SK-N-SH treated with all-trans-retinoic acid at 6 μM for 48 hours (cell line): ENCODE measurements around the gene LMO4.

Experiments
- ATAC-seq: fragments of 200-7000 bp; cut with Tn5 transposase; 3 replicates; pipeline ENCODE4 v1.9.1; 2020; ENCODE audit warnings: mild to moderate bottlenecking, moderate library complexity
- ARNTL ChIP-seq: fragments of 450-650 bp; formaldehyde crosslinking; IDR thresholded peaks from 2 replicates; pipeline ENCODE4 v1.5.0; 2020; ENCODE audit warnings: low read depth, mild to moderate bottlenecking, moderate library complexity, borderline replicate concordance
- BACH2 ChIP-seq: fragments of 250-450 bp; sonication (Bioruptor Pico); IDR thresholded peaks from 2 replicates; pipeline ENCODE4 v1.9.0; 2021; ENCODE audit warnings: mild to moderate bottlenecking, borderline replicate concordance
- CSRNP3 ChIP-seq: fragments of 250-450 bp; sonication (Bioruptor Pico); IDR thresholded peaks from 2 replicates; pipeline ENCODE4 v1.5.1; 2021; ENCODE audit warnings: mild to moderate bottlenecking, moderate library complexity
- ESRRG ChIP-seq: fragments of 250-450 bp; sonication (Bioruptor Pico); IDR thresholded peaks from 2 replicates; pipeline ENCODE4 v1.6.1; 2021; ENCODE audit warnings: mild to moderate bottlenecking
- ISL1 ChIP-seq: fragments of 250-450 bp; sonication (Bioruptor Pico); IDR thresholded peaks from 2 replicates; pipeline ENCODE4 v2.1.2; 2022; ENCODE audit warnings: mild to moderate bottlenecking, moderate library complexity
- OSR1 ChIP-seq: fragments of 250-450 bp; sonication (Bioruptor Pico); IDR thresholded peaks from 2 replicates; pipeline ENCODE4 v1.8.0; 2022; ENCODE audit warnings: moderate library complexity, mild to moderate bottlenecking, inconsistent platforms
- PATZ1 ChIP-seq: fragments of 250-450 bp; sonication (Bioruptor Pico); IDR thresholded peaks from 2 replicates; pipeline ENCODE4 v1.8.0; 2020; ENCODE audit warnings: mild to moderate bottlenecking, moderate library complexity, borderline replicate concordance
- POU6F1 ChIP-seq: fragments of 250-450 bp; sonication (Bioruptor Pico); IDR thresholded peaks from 2 replicates; pipeline ENCODE4 v1.8.0; 2021; ENCODE audit warnings: low read depth, mild to moderate bottlenecking, moderate library complexity, borderline replicate concordance
- RARB ChIP-seq: fragments of 250-450 bp; sonication (Bioruptor Pico); IDR thresholded peaks from 2 replicates; pipeline ENCODE4 v1.8.0; 2021; ENCODE audit warnings: mild to moderate bottlenecking, moderate library complexity
- SNAI2 ChIP-seq: fragments of 250-450 bp; sonication (Bioruptor Pico); IDR thresholded peaks from 2 replicates; pipeline ENCODE4 v1.5.0; 2020; ENCODE audit warnings: mild to moderate bottlenecking, moderate library complexity
- TCF4 ChIP-seq: fragments of 250-450 bp; sonication (Bioruptor Pico); IDR thresholded peaks from 2 replicates; pipeline ENCODE4 v1.8.0; 2021; ENCODE audit warnings: mild to moderate bottlenecking, moderate library complexity, borderline replicate concordance
- TOX ChIP-seq: fragments of 250-450 bp; sonication (Bioruptor Pico); IDR thresholded peaks from 2 replicates; pipeline ENCODE4 v1.8.0; 2021; ENCODE audit warnings: mild to moderate bottlenecking, moderate library complexity, borderline replicate concordance
- TSHZ2 ChIP-seq: fragments of 250-450 bp; sonication (Bioruptor Pico); IDR thresholded peaks from 2 replicates; pipeline ENCODE4 v1.5.0; 2020; ENCODE audit warnings: mild to moderate bottlenecking, moderate library complexity
- ZC3H10 ChIP-seq: fragments of 250-450 bp; sonication (Bioruptor Pico); IDR thresholded peaks from 2 replicates; pipeline ENCODE4 v1.5.1; 2021; ENCODE audit warnings: mild to moderate bottlenecking, moderate library complexity
- ZFP3 ChIP-seq: fragments of 250-450 bp; sonication (Bioruptor Pico); IDR thresholded peaks from 2 replicates; pipeline ENCODE4 v1.5.0; 2020; ENCODE audit warnings: mild to moderate bottlenecking, moderate library complexity
- ZFP30 ChIP-seq: fragments of 450-650 bp; formaldehyde crosslinking; IDR thresholded peaks from 2 replicates; pipeline ENCODE4 v1.5.0; 2022; ENCODE audit warnings: mild to moderate bottlenecking, moderate library complexity
- ZNF565 ChIP-seq: fragments of 450-650 bp; formaldehyde crosslinking; conservative IDR thresholded peaks from 2 replicates; pipeline ENCODE4 v1.5.0; 2020; ENCODE audit warnings: low read depth, mild to moderate bottlenecking, moderate library complexity
- ZNF70 ChIP-seq: fragments of 450-650 bp; formaldehyde crosslinking; IDR thresholded peaks from 2 replicates; pipeline ENCODE4 v1.5.0; 2020; ENCODE audit warnings: mild to moderate bottlenecking, moderate library complexity

The LMO4 gene

GRCh38 chr1:87329051-87329525, 408 bp downstream of the LMO4 start:
- no peak for TF ChIP-seq TOX (CRISPR knock-in tag)
- no peak for TF ChIP-seq TCF4 (CRISPR knock-in tag)
- no peak for TF ChIP-seq RARB (CRISPR knock-in tag)
- TF ChIP-seq ARNTL (CRISPR knock-in tag), result no peak
- no peak for TF ChIP-seq ZFP3
- no peak for TF ChIP-seq POU6F1 (CRISPR knock-in tag)
- TF ChIP-seq ZNF565 (CRISPR knock-in tag), result no peak
- no peak for TF ChIP-seq BACH2
- no peak for TF ChIP-seq ZFP30
- TF ChIP-seq OSR1 (CRISPR knock-in tag), result no peak
- no peak for TF ChIP-seq SNAI2
- no peak for TF ChIP-seq TSHZ2 (CRISPR knock-in tag)
- TF ChIP-seq ZNF70 (CRISPR knock-in tag), result no peak
- no peak for TF ChIP-seq ZC3H10 (CRISPR knock-in tag)
- no peak for TF ChIP-seq CSRNP3 (CRISPR knock-in tag)
- no peak for TF ChIP-seq ESRRG (CRISPR knock-in tag)
- peak; percentile 7; the same call in 2 of the 3 replicates for ATAC-seq

- ATAC-seq, result no peak
- no peak for TF ChIP-seq PATZ1 (CRISPR knock-in tag)
- TF ChIP-seq ISL1 (CRISPR knock-in tag), result no peak
- no peak for TF ChIP-seq CSRNP3 (CRISPR knock-in tag)
- TF ChIP-seq POU6F1 (CRISPR knock-in tag), result no peak
- TF ChIP-seq, all 23 proteins: peak for 0
These were observed 911 bp downstream of the LMO4 start for GRCh38 chr1:87329526-87330056.
